Neural cell (in vitro differentiated cells): ENCODE measurements around the gene PAAF1.

Source experiments
- EZH2 ChIP-seq: fragments of 200-600, 300-800 bp; shearing (Covaris generic), sonication (generic); IDR thresholded peaks from 2 replicates; pipeline ENCODE4 v1.6.1; 2014; ENCODE audit warnings: antibody characterized with exemption, low read length, borderline replicate concordance, mild to moderate bottlenecking; ENCODE audit not compliant: insufficient read depth, poor library complexity, severe bottlenecking
- POLR2AphosphoS5 ChIP-seq: IDR thresholded peaks from 2 replicates; pipeline ENCODE4 v1.6.1; 2012
- TF ChIP-seq, protein P1 (sequence below): fragments of 450-650 bp; IDR thresholded peaks from 2 replicates; pipeline ENCODE4 v1.5.1; 2014; ENCODE audit warnings: antibody characterized with exemption, mild to moderate bottlenecking, moderate library complexity; ENCODE audit not compliant: poor library complexity, severe bottlenecking

DNA sequence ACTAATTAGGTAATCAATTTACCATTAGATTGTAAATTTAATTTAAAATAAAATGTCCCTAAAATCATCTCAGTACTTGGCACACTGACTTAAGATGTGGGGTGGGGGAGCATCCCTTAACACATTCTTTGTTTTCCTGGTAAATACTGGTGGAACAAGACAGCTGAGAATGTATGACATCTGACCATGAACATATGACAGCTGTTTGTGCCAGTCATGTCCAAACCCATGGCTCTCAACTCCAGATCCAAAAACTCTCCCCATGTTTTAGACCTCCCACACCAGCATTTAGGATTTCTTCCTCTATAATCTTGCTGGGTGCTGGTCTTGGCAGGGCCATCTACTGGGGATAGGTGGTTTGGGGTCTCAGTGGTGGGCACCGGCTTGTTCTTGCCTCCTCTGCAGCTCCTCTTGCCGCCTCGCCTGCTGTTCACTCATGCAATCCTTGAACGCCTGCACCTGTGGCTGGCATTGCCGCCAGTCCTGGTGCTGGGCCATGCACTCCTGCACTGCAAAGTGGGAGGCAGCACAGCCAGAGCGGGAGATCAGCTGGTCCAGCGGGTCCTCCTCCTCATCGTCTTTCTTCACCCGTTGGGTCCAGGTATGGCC lies 3.9 kb upstream of the PAAF1 start:
- no peak for TF ChIP-seq POLR2AphosphoS5
- TF ChIP-seq, protein P1, sequence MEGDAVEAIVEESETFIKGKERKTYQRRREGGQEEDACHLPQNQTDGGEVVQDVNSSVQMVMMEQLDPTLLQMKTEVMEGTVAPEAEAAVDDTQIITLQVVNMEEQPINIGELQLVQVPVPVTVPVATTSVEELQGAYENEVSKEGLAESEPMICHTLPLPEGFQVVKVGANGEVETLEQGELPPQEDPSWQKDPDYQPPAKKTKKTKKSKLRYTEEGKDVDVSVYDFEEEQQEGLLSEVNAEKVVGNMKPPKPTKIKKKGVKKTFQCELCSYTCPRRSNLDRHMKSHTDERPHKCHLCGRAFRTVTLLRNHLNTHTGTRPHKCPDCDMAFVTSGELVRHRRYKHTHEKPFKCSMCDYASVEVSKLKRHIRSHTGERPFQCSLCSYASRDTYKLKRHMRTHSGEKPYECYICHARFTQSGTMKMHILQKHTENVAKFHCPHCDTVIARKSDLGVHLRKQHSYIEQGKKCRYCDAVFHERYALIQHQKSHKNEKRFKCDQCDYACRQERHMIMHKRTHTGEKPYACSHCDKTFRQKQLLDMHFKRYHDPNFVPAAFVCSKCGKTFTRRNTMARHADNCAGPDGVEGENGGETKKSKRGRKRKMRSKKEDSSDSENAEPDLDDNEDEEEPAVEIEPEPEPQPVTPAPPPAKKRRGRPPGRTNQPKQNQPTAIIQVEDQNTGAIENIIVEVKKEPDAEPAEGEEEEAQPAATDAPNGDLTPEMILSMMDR = no peak
- no peak for TF ChIP-seq EZH2
